ENCODE measurements around the gene ORC5. TPM values are rescaled to one million over a fixed set of nuclear protein-coding genes. Genes with fewer than 3 reads are reported as not detected.

The ORC5 gene
- total RNA-seq, 2 donors from 2014 or later: 12.9 to 17.6 TPM

- DNase-seq: no peak
These were observed 118.2 kb downstream of the ORC5 start for GRCh38 chr7:104089612-104090011.

GRCh38 chr7:104089061-104089460 is 118.8 kb downstream of the ORC5 start:
- ATAC-seq: no peak
- no peak overlapping the region for H3K4me3 ChIP-seq
- H3K27me3 ChIP-seq: no peaks in the 10 kb centered on the region
- H3K27ac ChIP-seq: no peak overlapping the region
- H3K36me3 ChIP-seq (replicated peaks in 1 of 2; ENCODE audit: insufficient read depth in 1 of 2, low read depth in 2 of 2): no peaks in the 10 kb centered on the region
- no peaks in the 10 kb centered on the region for H3K9me3 ChIP-seq
- no peaks in the 10 kb centered on the region for H3K4me1 ChIP-seq
- TF ChIP-seq POLR2A (IDR thresholded peaks at IDR 0.05): no peak
- TF ChIP-seq CTCF (IDR thresholded peaks at IDR 0.05): no peak
- intact Hi-C loops (cut with DNase I): no loop called here
- no peak for DNase-seq
- 72 to 84% methylated on average over 1 of the region's 1 CpG for WGBS, 2 donors

More at GRCh38 chr7:104089612-104090011, 118.2 kb downstream of the ORC5 start:
- no peak for ATAC-seq
- TF ChIP-seq POLR2A (IDR thresholded peaks at IDR 0.05) (no peak), CTCF (IDR thresholded peaks at IDR 0.05) (no peak)
- no peak overlapping the region for H3K4me3 ChIP-seq
- no peaks in the 10 kb centered on the region for H3K27me3 ChIP-seq
- 37 to 54% methylated on average over 3 of the region's 3 CpGs for WGBS, 2 donors
- no peaks in the 10 kb centered on the region for H3K36me3 ChIP-seq (replicated peaks in 1 of 2; ENCODE audit: insufficient read depth in 1 of 2, low read depth in 2 of 2)
- H3K9me3 ChIP-seq: no peaks in the 10 kb centered on the region
- intact Hi-C loops (cut with DNase I): no loop called here
- H3K27ac ChIP-seq: no peak overlapping the region
- H3K4me1 ChIP-seq: no peaks in the 10 kb centered on the region

Other genes starting within 250 kb of the ORC5 start
- gene RELN, start 218.4 kb downstream of the ORC5 start, total RNA-seq: 1 to 10 TPM in 1 of 2 donors, under 1 TPM in 1; 0.33 to 3.9 TPM
- not detected for gene LHFPL3, start 120.6 kb upstream of the ORC5 start, total RNA-seq

Data from body of pancreas (tissue), 4 donors.